ENCODE results near the gene PPP1R3A. TPM values are rescaled to one million over a fixed set of nuclear protein-coding genes. Genes with fewer than 3 reads are reported as not detected.

Gene PPP1R3A
- total RNA-seq, 4 donors from 2014 or later, result not detected

GRCh38 chr7:113856010-113856409 lies 62.8 kb downstream of the PPP1R3A start:
- TF ChIP-seq CTCF (IDR thresholded peaks at IDR 0.05) (no peak), POLR2A (IDR thresholded peaks at IDR 0.05) (no peak)
- DNase-seq (ENCODE audit: low spot score in 2 of 2), result no peak
- H3K4me3 ChIP-seq (ENCODE audit: low read depth, poor library complexity, severe bottlenecking), result no peak overlapping the region
- WGBS, 2 donors, result 50 to 76% methylated on average over 2 of the region's 2 CpGs
- intact Hi-C loops (cut with DNase I; ENCODE audit: low total_unique reads), result no loop called here

- intact Hi-C loops (cut with DNase I; ENCODE audit: low total_unique reads), result no loop called here
- DNase-seq (ENCODE audit: low spot score in 2 of 2), result no peak
- no peak for TF ChIP-seq CTCF (IDR thresholded peaks at IDR 0.05)
- no peak for TF ChIP-seq POLR2A (IDR thresholded peaks at IDR 0.05)
- 60 to 70% methylated on average over 3 of the region's 3 CpGs for WGBS, 2 donors
- no peak overlapping the region for H3K4me3 ChIP-seq (ENCODE audit: low read depth, poor library complexity, severe bottlenecking)
Measured at GRCh38 chr7:113840954-113841353, 77.9 kb downstream of the PPP1R3A start.

GRCh38 chr7:113835367-113835766 lies 83.4 kb downstream of the PPP1R3A start:
- intact Hi-C loops (cut with DNase I; ENCODE audit: low total_unique reads), result no loop called here
- 55 to 59% methylated on average over 2 of the region's 2 CpGs for WGBS, 2 donors
- DNase-seq (ENCODE audit: low spot score in 2 of 2), result no peak

GRCh38 chr7:113832196-113832745 lies 86.5 kb downstream of the PPP1R3A start:
- WGBS, 2 donors, result 90 to 91% methylated on average over 1 of the region's 1 CpG
- no peak overlapping the region for H3K4me3 ChIP-seq (ENCODE audit: low read depth, poor library complexity, severe bottlenecking)
- DNase-seq (ENCODE audit: low spot score in 2 of 2), result no peak
- no peak for TF ChIP-seq POLR2A (IDR thresholded peaks at IDR 0.05)
- TF ChIP-seq CTCF (IDR thresholded peaks at IDR 0.05), result no peak
- intact Hi-C loops (cut with DNase I; ENCODE audit: low total_unique reads), result no loop called here

More at GRCh38 chr7:113835367-113835766, 83.4 kb downstream of the PPP1R3A start:
- H3K4me3 ChIP-seq (ENCODE audit: low read depth, poor library complexity, severe bottlenecking), result no peak overlapping the region
- TF ChIP-seq POLR2A (IDR thresholded peaks at IDR 0.05), result no peak
- TF ChIP-seq CTCF (IDR thresholded peaks at IDR 0.05), result no peak

- TF ChIP-seq CTCF (IDR thresholded peaks at IDR 0.05) (no peak), POLR2A (IDR thresholded peaks at IDR 0.05) (no peak)
- intact Hi-C loops (cut with DNase I; ENCODE audit: low total_unique reads), result no loop called here
- H3K4me3 ChIP-seq (ENCODE audit: low read depth, poor library complexity, severe bottlenecking), result no peak overlapping the region
- 20 to 49% methylated on average over 1 of the region's 1 CpG for WGBS, 2 donors
- no peak for DNase-seq (ENCODE audit: low spot score in 2 of 2)
Measured at GRCh38 chr7:113831556-113831955, 87.3 kb downstream of the PPP1R3A start.

- intact Hi-C loops (cut with DNase I; ENCODE audit: low total_unique reads), result no loop called here
- no peak for DNase-seq (ENCODE audit: low spot score in 2 of 2)
- WGBS, 2 donors, result 42 to 57% methylated on average over 3 of the region's 3 CpGs
- TF ChIP-seq POLR2A (IDR thresholded peaks at IDR 0.05), result no peak
- no peak for TF ChIP-seq CTCF (IDR thresholded peaks at IDR 0.05)
- H3K4me3 ChIP-seq (ENCODE audit: low read depth, poor library complexity, severe bottlenecking), result no peak overlapping the region
Measured at GRCh38 chr7:113828581-113828980, 90.2 kb downstream of the PPP1R3A start.

Measured in lower leg skin (tissue), 4 donors.